Hematopoietic multipotent progenitor cell treated with erythropoietin and hydrocortisone succinate and interleukin-3 and kit ligand, for 15 days (in vitro differentiated cells): Measurements from ENCODE around the gene HNRNPAB.
"Not testable (repeated sequence)": the region's sequence is repeated elsewhere in the genome, so short reads cannot be mapped to it uniquely, and the experiment has no call there.

ENCODE experiments used
- DNase-seq: peaks from one replicate; pipeline ENCODE4 v3.0.0-alpha.2; 2015; ENCODE audit warnings: low spot score

Gene HNRNPAB

GRCh38 chr5:178245389-178245788 lies 41.1 kb downstream of the HNRNPAB start:
- DNase-seq = no peak

- no peak for DNase-seq
These were observed 42.4 kb downstream of the HNRNPAB start for GRCh38 chr5:178246624-178247279.

GRCh38 chr5:178247481-178248456 lies 43.4 kb downstream of the HNRNPAB start:
- DNase-seq = no peak

GRCh38 chr5:178248750-178249149 lies 44.4 kb downstream of the HNRNPAB start:
- DNase-seq = no peak

GRCh38 chr5:178249191-178249989 lies 45.1 kb downstream of the HNRNPAB start:
- no peak for DNase-seq

- DNase-seq = no peak
These were observed 45.9 kb downstream of the HNRNPAB start for GRCh38 chr5:178250263-178250662.

- DNase-seq = no peak
These were observed 47.9 kb downstream of the HNRNPAB start for GRCh38 chr5:178252258-178252657.

- DNase-seq = not testable (repeated sequence)
These were observed 49.3 kb downstream of the HNRNPAB start for GRCh38 chr5:178253632-178254031.

- no peak for DNase-seq
These were observed 52.4 kb downstream of the HNRNPAB start for GRCh38 chr5:178256746-178257145.

GRCh38 chr5:178257650-178258049 lies 53.3 kb downstream of the HNRNPAB start:
- DNase-seq = no peak

GRCh38 chr5:178259623-178260536 lies 55.5 kb downstream of the HNRNPAB start:
- DNase-seq = no peak
